Duodenal mucosa (tissue), 2 donors: ENCODE measurements around the gene GPBP1.

Source experiments
- H3K27ac ChIP-seq: one replicate; pipeline ENCODE4 v1.7.0; 2013; ENCODE audit warnings: low read depth, low read length
- H3K27me3 ChIP-seq, 2 donors: one replicate each; pipeline ENCODE4 v1.7.0; 2013; ENCODE audit warnings: low read length in 2 of 2, control low read depth in 1 of 2; ENCODE audit not compliant: insufficient read depth in 2 of 2, control insufficient read depth in 1 of 2
- H3K36me3 ChIP-seq, 2 donors: one replicate each; pipeline ENCODE4 v1.7.0; 2013; ENCODE audit warnings: low read length in 2 of 2, control low read depth in 1 of 2; ENCODE audit not compliant: insufficient read depth in 2 of 2, control insufficient read depth in 1 of 2
- H3K4me1 ChIP-seq, 2 donors: one replicate each; pipeline ENCODE4 v1.7.0; 2013; ENCODE audit warnings: low read length in 2 of 2, control low read depth in 1 of 2; ENCODE audit not compliant: insufficient read depth in 2 of 2, control insufficient read depth in 1 of 2
- H3K4me3 ChIP-seq, 2 donors: one replicate each; pipeline ENCODE4 v1.7.0; 2013; ENCODE audit warnings: low read length in 2 of 2, low read depth in 1 of 2
- H3K9ac ChIP-seq, 2 donors: one replicate each; pipeline ENCODE4 v1.7.0; 2013; ENCODE audit warnings: low read length in 2 of 2, low read depth in 1 of 2
- H3K9me3 ChIP-seq, 2 donors: one replicate each; pipeline ENCODE4 v1.7.0; 2013; ENCODE audit warnings: low read length in 2 of 2, control low read depth in 1 of 2; ENCODE audit not compliant: control insufficient read depth in 1 of 2

The GPBP1 gene

GRCh38 chr5:57173319-57174127 lies at the start of gene GPBP1:
TSS of gene GPBP1 (plus strand) at chr5:57174059. CDS start at chr5:57214131, 40,072 bp downstream.
- H3K36me3 ChIP-seq = no peaks in the 10 kb centered on the region
- H3K4me3 ChIP-seq = peak within 1 kb of the TSS; percentile 73 to 76
- H3K27me3 ChIP-seq = no peaks in the 10 kb centered on the region
- peak within 1 kb of the TSS; percentile 99 to 100 for H3K9ac ChIP-seq
- H3K27ac ChIP-seq = peak within 1 kb of the TSS; percentile 100
- no peaks in the 10 kb centered on the region for H3K9me3 ChIP-seq
- H3K4me1 ChIP-seq = peaks cover 11 to 17% of the 10 kb centered on the region in 2 donors

- H3K27ac ChIP-seq = no peak overlapping the region
- H3K36me3 ChIP-seq = no peaks in the 10 kb centered on the region
- H3K4me1 ChIP-seq = no peaks in the 10 kb centered on the region
- no peak overlapping the region for H3K9ac ChIP-seq
- no peaks in the 10 kb centered on the region for H3K9me3 ChIP-seq
- H3K4me3 ChIP-seq = no peak overlapping the region
- no peaks in the 10 kb centered on the region for H3K27me3 ChIP-seq
Measured at GRCh38 chr5:57128325-57128724, 45.5 kb upstream of the GPBP1 start.

DNA sequence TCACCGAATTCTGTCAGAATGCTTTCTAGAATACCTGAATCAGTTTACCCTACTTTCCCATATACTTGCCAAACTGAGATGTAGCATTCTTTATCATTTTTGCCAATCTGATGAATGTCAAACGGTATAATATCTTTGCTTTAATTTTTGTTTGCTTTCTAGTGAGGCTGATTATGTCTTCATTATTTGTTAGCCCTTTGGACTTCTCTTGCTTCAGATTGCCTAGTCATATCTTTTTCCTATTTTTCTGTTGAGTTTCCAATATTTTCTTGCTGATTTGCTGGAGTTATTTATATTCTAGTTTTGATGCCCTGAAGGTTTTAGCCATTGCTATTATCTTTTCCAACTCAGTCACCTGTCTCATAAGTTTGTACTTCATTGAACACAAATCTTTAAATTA lies 40.3 kb upstream of the GPBP1 start:
- Histone ChIP-seq H3K4me1 (no peaks in the 10 kb centered on the region), H3K9me3 (no peaks in the 10 kb centered on the region), H3K27ac (no peak overlapping the region), H3K4me3 (no peak overlapping the region), H3K36me3 (no peaks in the 10 kb centered on the region), H3K27me3 (no peaks in the 10 kb centered on the region), H3K9ac (no peak overlapping the region)

DNA sequence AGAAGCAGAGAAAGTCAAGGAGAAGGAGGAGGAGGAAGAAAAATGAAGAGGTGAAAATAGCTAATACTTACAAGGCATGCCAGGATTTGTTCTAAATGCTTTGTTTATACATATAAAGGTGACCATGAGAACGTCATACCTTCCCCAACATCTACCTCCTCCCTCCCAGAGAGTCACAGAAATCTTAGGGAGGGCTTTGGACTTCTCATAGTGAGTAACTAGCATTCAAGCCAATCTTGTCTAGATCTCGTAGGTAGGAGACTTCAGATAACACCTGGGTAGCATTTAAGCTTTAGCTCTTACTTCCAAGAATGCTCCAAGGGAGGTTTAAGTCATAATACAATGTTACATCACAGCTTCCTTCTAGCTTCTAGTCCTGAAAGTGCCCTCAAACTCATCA lies 36.5 kb upstream of the GPBP1 start:
- no peaks in the 10 kb centered on the region for H3K4me1 ChIP-seq
- no peak overlapping the region for H3K9ac ChIP-seq
- H3K36me3 ChIP-seq = no peaks in the 10 kb centered on the region
- H3K27me3 ChIP-seq = no peaks in the 10 kb centered on the region
- no peak overlapping the region for H3K4me3 ChIP-seq
- H3K27ac ChIP-seq = no peak overlapping the region
- no peaks in the 10 kb centered on the region for H3K9me3 ChIP-seq

GRCh38 chr5:57152316-57152715 lies 21.5 kb upstream of the GPBP1 start:
- Histone ChIP-seq H3K9me3 (no peaks in the 10 kb centered on the region), H3K36me3 (no peaks in the 10 kb centered on the region), H3K9ac (no peak overlapping the region), H3K27me3 (no peaks in the 10 kb centered on the region), H3K27ac (no peak overlapping the region), H3K4me3 (no peak overlapping the region), H3K4me1 (no peaks in the 10 kb centered on the region)

DNA sequence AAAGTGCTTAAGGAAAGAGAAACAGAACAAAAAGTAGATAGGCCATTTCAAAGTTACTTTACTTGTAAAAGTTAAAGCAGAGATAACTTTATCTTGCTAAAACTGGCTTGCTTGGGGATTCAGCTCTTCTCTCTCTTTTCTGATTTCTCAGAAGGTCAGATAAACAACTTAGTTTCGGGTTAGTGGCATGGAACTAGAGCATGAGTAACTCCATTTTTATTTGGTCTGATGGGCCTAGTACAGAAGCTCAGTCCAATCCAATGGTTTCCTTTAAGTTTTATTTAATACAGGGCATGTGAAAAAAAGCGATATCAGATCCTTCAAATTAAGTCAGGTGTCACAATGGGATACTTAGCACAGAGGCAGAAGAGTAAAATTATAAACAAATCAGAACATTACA lies 18.8 kb upstream of the GPBP1 start:
- H3K9me3 ChIP-seq = peaks cover 0 to 3% of the 10 kb centered on the region in 2 donors
- H3K4me3 ChIP-seq = no peak overlapping the region
- no peak overlapping the region for H3K27ac ChIP-seq
- H3K36me3 ChIP-seq = no peaks in the 10 kb centered on the region
- no peak overlapping the region for H3K9ac ChIP-seq
- H3K27me3 ChIP-seq = no peaks in the 10 kb centered on the region
- no peaks in the 10 kb centered on the region for H3K4me1 ChIP-seq

DNA sequence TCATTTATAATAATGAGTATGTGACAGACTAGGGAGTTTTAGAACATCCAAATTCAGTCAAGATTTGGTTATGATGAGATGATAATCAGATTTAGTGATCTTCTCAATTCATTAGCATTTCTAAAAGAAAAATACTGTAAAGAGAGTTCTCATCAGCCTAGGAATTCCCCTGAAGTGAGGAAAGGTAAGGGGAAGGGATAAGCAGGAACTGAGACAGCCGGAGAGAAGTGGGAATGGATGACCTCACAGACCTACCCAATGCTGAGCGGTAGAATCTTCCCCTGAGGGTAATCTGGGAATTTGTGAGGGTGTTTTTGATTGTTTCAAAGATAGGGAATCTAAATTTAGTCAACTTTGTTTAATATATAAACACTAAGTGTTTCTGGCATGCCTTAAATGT lies 16.7 kb upstream of the GPBP1 start:
- no peaks in the 10 kb centered on the region for H3K4me1 ChIP-seq
- H3K4me3 ChIP-seq = no peak overlapping the region
- H3K27me3 ChIP-seq = no peaks in the 10 kb centered on the region
- H3K9ac ChIP-seq = no peak overlapping the region
- peaks cover 0 to 3% of the 10 kb centered on the region in 2 donors for H3K9me3 ChIP-seq
- no peaks in the 10 kb centered on the region for H3K36me3 ChIP-seq
- no peak overlapping the region for H3K27ac ChIP-seq

GRCh38 chr5:57157666-57158065 lies 16.2 kb upstream of the GPBP1 start:
- Histone ChIP-seq H3K27me3 (no peaks in the 10 kb centered on the region), H3K4me3 (no peak overlapping the region), H3K27ac (no peak overlapping the region), H3K9me3 (peaks cover 0 to 3% of the 10 kb centered on the region in 2 donors), H3K36me3 (no peaks in the 10 kb centered on the region), H3K9ac (no peak overlapping the region), H3K4me1 (no peaks in the 10 kb centered on the region)

DNA sequence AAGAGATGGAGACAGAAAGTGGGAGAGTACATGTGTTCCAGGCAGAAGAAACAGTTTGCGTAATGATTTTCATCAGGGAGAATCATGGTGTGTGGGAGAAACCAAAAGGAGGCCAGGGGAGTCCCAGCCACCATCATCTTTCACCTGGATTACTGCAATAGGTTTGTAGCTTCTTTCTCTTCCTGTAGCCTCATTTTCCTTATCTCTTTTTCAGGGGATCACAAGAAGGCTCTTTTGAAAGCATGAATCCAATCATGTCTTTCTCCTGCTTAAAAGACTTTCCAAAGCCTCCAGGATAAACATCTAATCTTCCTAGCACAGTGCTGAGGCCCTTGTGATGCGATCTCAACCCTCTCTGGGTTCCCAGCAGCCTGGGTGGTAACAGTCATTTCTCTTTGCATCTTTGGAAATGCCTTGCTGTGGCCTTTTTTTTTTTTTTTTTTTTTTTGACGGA lies 10.3 kb upstream of the GPBP1 start:
- Histone ChIP-seq H3K4me3 (no peak overlapping the region), H3K27me3 (no peaks in the 10 kb centered on the region), H3K4me1 (no peaks in the 10 kb centered on the region), H3K9me3 (no peaks in the 10 kb centered on the region), H3K27ac (no peak overlapping the region), H3K9ac (no peak overlapping the region), H3K36me3 (no peaks in the 10 kb centered on the region)

DNA sequence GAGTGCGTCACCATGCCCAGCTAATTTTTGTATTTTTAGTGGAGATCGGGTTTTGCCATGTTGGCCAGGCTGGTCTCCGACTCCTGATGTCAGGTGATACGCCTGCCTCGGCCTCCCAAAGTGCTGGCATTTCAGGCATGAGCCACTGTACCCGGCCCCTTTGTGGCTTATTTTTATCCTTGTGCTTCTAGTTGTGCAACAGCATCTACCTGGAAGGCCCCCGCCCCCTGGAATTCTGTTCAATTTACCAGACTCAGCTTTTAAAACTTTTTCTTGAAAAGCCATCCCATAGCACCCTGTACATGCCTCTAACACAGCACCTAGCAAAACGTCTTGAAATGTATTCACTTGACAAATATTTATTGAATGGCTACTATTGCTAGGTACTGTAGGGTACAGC lies 9.7 kb upstream of the GPBP1 start:
- Histone ChIP-seq H3K27me3 (no peaks in the 10 kb centered on the region), H3K36me3 (no peaks in the 10 kb centered on the region), H3K9me3 (no peaks in the 10 kb centered on the region), H3K4me1 (no peaks in the 10 kb centered on the region), H3K9ac (no peak overlapping the region), H3K4me3 (no peak overlapping the region), H3K27ac (no peak overlapping the region)
